Measurements from ENCODE around the gene HDDC3. TPM values are rescaled to one million over a fixed set of nuclear protein-coding genes. Genes with fewer than 3 reads are reported as not detected.
A peak's percentile ranks its signal among the peaks of the same experiment; 100 is the strongest.

HDDC3 gene
- total RNA-seq, 4 donors from 2014 or later, result 13.4 to 22.2 (median 17.2) TPM

DNA sequence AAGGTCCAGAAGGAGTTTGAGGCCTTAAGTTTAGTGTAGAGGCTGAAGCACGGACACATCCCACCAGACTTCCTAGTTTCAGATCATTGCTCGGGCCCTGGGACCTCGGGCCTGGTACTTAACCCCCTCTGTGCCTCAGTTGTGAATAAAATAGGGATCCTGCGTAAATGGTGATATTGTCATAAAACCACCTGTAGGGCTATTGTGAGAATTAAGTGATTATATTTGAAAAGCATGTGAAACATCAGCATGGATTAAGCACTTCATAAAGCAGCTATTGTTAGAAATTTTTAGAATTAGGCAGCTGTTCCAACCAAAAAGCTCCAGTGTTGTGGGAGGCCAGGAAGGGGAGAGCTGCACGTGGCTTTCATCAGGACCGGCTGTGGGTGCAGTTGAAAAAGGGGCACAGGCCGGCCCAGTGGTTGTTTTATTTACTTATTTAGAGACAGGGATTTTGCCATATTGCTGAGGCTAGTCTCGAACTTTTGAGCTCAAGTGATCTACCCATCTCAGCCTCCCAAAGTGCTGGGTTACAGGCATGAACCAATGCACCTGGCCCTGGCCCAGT lies 26.8 kb upstream of the HDDC3 start:
- intact Hi-C loops (cut with DNase I; ENCODE audit: low total_unique reads), result no loop called here
- no peak for ATAC-seq
- H3K4me1 ChIP-seq, result peaks cover 30 to 39% of the 10 kb centered on the region in 2 donors

DNA sequence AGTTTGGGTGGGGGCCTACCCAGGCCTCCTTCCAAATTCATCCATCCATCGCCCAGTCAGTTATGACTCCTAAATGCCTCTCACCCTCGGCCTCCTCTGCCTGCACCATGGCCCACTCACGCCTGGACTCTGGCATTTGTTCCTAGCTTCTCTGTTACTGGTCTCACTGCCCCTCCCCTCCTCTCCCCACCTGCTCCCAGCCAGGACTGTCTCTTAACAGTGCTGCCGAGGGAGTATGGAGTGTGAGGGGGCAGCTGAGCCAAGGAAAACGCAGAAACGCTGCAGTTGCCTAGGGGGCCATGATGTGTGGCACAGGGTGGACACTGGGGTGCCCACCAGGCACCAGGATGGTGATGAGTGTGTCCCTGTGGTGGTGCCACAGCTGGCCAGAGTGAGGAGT lies 25.4 kb upstream of the HDDC3 start:
- peak overlapping the region; percentile 65 to 78 (median 70) for H3K4me3 ChIP-seq

More for the DNA sequence above, 26.8 kb upstream of the HDDC3 start:
- DNase-seq, result no peak
- Histone ChIP-seq H3K27ac (peak overlapping the region; percentile 60 to 70 (median 64)), H3K27me3 (no peaks in the 10 kb centered on the region), H3K4me3 (no peak overlapping the region), H3K36me3 (peaks cover 0 to 14% of the 10 kb centered on the region in 2 donors), H3K9me3 (no peaks in the 10 kb centered on the region)
- in situ Hi-C loops (cut with MboI; ENCODE audit: low sequenced_read_pairs in 4 of 4), result loop anchor here (10.0 to 25.0 kb wide), 4 partner anchors 86 to 316 kb away; no protein-coding TSS in a partner anchor
- TF ChIP-seq POLR2A (IDR thresholded peaks at IDR 0.05), result no peak
- TF ChIP-seq, protein P1, sequence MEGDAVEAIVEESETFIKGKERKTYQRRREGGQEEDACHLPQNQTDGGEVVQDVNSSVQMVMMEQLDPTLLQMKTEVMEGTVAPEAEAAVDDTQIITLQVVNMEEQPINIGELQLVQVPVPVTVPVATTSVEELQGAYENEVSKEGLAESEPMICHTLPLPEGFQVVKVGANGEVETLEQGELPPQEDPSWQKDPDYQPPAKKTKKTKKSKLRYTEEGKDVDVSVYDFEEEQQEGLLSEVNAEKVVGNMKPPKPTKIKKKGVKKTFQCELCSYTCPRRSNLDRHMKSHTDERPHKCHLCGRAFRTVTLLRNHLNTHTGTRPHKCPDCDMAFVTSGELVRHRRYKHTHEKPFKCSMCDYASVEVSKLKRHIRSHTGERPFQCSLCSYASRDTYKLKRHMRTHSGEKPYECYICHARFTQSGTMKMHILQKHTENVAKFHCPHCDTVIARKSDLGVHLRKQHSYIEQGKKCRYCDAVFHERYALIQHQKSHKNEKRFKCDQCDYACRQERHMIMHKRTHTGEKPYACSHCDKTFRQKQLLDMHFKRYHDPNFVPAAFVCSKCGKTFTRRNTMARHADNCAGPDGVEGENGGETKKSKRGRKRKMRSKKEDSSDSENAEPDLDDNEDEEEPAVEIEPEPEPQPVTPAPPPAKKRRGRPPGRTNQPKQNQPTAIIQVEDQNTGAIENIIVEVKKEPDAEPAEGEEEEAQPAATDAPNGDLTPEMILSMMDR (IDR thresholded peaks at IDR 0.05 in 4 of 5, conservative IDR thresholded peaks at IDR 0.05 in 1 of 5), result no peak

DNA sequence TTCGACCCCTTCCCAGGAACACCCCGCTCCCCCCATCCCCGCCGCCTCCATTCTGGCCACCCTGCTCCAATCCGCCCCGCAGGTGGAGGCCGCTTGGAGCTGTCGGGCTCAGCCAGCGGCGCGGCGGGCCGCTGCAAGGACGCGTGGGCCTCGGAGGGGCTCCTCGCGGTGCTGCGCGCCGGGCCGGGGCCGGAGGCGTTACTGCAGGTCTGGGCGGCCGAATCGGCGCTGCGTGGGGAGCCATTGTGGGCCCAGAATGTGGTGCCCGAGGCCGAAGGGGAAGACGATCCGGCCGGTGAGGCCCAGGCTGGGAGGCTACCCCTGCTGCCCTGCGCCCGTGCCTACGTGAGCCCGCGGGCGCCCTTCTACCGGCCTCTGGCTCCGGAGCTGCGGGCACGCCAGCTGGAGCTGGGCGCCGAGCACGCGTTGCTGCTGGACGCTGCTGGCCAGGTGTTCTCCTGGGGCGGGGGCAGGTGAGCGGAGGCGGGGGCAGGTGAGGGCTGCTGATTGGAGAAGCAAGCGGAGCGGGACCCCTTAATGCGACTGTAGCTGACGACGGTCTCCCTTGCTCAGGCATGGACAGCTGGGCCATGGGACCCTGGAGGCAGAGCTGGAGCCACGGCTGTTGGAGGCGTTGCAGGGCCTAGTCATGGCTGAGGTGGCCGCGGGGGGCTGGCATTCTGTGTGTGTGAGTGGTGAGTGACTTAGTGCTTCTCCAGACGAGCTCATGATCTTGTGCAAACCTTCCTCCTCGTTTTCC lies 24.9 kb upstream of the HDDC3 start:
- in situ Hi-C loops (cut with MboI; ENCODE audit: low sequenced_read_pairs in 4 of 4), result loop anchor here (10.0 to 25.0 kb wide), 4 partner anchors 88 to 318 kb away; no protein-coding TSS in a partner anchor

More for the DNA sequence above, 25.4 kb upstream of the HDDC3 start:
- H3K27ac ChIP-seq, result peak overlapping the region in 3 of 4 donors; percentile 71 to 79 (median 75)
- TF ChIP-seq, protein P1 (IDR thresholded peaks at IDR 0.05 in 4 of 5, conservative IDR thresholded peaks at IDR 0.05 in 1 of 5), result no peak
- no peak for TF ChIP-seq POLR2A (IDR thresholded peaks at IDR 0.05)
- no peaks in the 10 kb centered on the region for H3K9me3 ChIP-seq
- H3K4me1 ChIP-seq, result peaks cover 30 to 39% of the 10 kb centered on the region in 2 donors
- ATAC-seq (no peak), DNase-seq (no peak)
- in situ Hi-C loops (cut with MboI; ENCODE audit: low sequenced_read_pairs in 4 of 4), result loop anchor here (10.0 to 25.0 kb wide), 4 partner anchors 87 to 317 kb away; no protein-coding TSS in a partner anchor
- peaks cover 0 to 15% of the 10 kb centered on the region in 2 donors for H3K36me3 ChIP-seq
- intact Hi-C loops (cut with DNase I; ENCODE audit: low total_unique reads), result loop anchor here (2.0 kb wide), 2 partner anchors 91 to 313 kb away; no protein-coding TSS in a partner anchor
- no peaks in the 10 kb centered on the region for H3K27me3 ChIP-seq

DNA sequence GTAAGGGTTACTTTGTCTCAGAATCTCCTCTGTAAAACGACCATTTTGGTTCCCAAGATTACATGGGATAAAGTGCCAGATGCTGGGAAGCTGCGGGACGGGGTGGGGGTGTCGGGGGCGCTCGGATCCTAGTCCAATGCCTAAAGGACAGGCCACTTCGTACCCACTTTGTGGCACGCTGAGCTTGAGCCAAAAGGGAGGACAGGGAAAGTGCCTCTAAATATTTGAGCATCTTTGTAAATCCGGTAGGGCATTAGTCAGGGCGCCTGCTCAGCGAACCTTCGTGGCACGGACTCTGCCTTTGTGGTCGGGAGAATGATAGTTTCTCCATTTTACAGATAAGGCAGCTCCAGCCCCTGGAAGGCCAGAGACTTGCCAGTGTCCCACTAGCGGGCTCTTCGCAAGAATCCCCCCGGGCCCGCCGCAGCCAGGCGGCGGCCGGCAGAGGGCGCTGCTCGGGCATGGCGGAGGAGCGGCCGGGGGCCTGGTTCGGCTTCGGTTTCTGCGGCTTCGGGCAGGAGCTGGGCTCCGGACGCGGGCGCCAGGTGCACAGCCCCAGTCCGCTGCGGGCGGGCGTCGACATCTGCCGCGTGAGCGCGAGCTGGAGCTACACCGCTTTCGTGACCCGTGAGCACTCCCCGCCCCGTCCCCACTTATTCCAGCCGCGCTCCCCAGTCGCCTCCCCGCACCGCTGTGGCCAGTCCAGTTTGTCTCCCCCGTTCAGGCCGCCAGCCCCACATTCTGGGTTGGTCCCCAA lies 24.1 kb upstream of the HDDC3 start:
- peaks cover 30 to 39% of the 10 kb centered on the region in 2 donors for H3K4me1 ChIP-seq
- H3K9me3 ChIP-seq, result no peaks in the 10 kb centered on the region
- TF ChIP-seq POLR2A (IDR thresholded peaks at IDR 0.05), result peak; percentile 34 to 54
- TF ChIP-seq, protein P1 (IDR thresholded peaks at IDR 0.05 in 4 of 5, conservative IDR thresholded peaks at IDR 0.05 in 1 of 5), result peak; percentile 88 to 99 (median 94)
- ATAC-seq (peak; percentile 39 to 43), DNase-seq (peak; percentile 46 to 74)
- intact Hi-C loops (cut with DNase I; ENCODE audit: low total_unique reads) (loop anchor here (2.0 kb wide), 2 partner anchors 92 to 314 kb away; no protein-coding TSS in a partner anchor), in situ Hi-C loops (cut with MboI; ENCODE audit: low sequenced_read_pairs in 4 of 4) (loop anchor here (10.0 to 25.0 kb wide), 4 partner anchors 88 to 318 kb away; no protein-coding TSS in a partner anchor)
- H3K27ac ChIP-seq, result peak overlapping the region; percentile 71 to 79 (median 76)
- no peaks in the 10 kb centered on the region for H3K27me3 ChIP-seq
- H3K4me3 ChIP-seq, result peak overlapping the region; percentile 65 to 78 (median 70)
- peaks cover 0 to 25% of the 10 kb centered on the region in 2 donors for H3K36me3 ChIP-seq

More for the DNA sequence above, 24.9 kb upstream of the HDDC3 start:
- DNase-seq (no peak), ATAC-seq (peak; percentile 12 to 16)
- peak overlapping the region; percentile 65 to 78 (median 70) for H3K4me3 ChIP-seq
- H3K4me1 ChIP-seq, result peaks cover 30 to 39% of the 10 kb centered on the region in 2 donors
- intact Hi-C loops (cut with DNase I; ENCODE audit: low total_unique reads), result loop anchor here (2.0 kb wide), 2 partner anchors 92 to 314 kb away; no protein-coding TSS in a partner anchor
- peaks cover 0 to 17% of the 10 kb centered on the region in 2 donors for H3K36me3 ChIP-seq
- no peaks in the 10 kb centered on the region for H3K9me3 ChIP-seq
- peak overlapping the region; percentile 71 to 79 (median 76) for H3K27ac ChIP-seq
- no peaks in the 10 kb centered on the region for H3K27me3 ChIP-seq
- TF ChIP-seq, protein P1 (IDR thresholded peaks at IDR 0.05 in 4 of 5, conservative IDR thresholded peaks at IDR 0.05 in 1 of 5), result no peak
- TF ChIP-seq POLR2A (IDR thresholded peaks at IDR 0.05), result no peak

All from gastrocnemius medialis (tissue), 4 donors.